GM12864 (cell line): ENCODE results near the gene SYNJ2.

Experiments
- DNase-seq: peaks from one replicate; pipeline ENCODE4 v3.0.0-alpha.2; 2011; ENCODE audit warnings: low read depth
- H3K4me3 ChIP-seq: 2 replicates; pipeline ENCODE4 v1.5.1; 2011; ENCODE audit warnings: mild to moderate bottlenecking, low read depth, low read length, control low read depth
- TF ChIP-seq, protein P1 (sequence below): IDR thresholded peaks from 2 replicates; pipeline ENCODE4 v1.5.1; 2011; ENCODE audit warnings: low read depth, mild to moderate bottlenecking, moderate library complexity, low read length, control low read depth, inconsistent platforms; ENCODE audit errors: missing control alignments

The SYNJ2 gene

DNA sequence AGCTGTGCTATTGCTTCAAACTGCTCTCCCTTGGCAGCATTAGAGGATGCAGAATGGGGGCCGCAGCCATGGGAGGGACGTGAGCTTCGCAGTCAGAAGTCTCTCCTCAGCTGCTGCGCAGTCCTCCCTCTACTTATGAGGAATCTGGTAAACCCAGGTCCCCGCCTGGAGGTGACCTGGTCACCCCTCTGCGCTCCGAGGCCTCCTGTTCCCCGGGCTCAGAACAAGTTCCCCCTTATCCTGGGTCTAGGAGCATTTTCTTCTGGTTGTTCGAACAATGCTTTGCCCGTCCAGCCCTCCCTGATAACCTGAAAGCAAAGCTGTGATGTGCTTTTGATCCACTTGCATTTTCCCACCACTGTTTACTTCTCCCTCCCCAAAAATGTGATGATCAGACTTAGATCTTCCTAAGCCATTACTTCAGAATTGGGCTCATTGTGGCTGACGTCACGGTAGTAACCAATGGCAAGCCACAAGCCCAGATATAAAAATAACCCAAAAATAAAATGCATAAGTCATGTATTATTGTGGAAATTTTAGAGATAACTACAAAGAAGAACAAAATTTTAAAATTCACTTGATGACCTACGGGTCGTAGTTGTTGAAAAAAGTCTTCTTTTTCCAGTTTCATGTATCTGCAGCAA lies 105.7 kb downstream of the SYNJ2 start:
- TF ChIP-seq, protein P1, sequence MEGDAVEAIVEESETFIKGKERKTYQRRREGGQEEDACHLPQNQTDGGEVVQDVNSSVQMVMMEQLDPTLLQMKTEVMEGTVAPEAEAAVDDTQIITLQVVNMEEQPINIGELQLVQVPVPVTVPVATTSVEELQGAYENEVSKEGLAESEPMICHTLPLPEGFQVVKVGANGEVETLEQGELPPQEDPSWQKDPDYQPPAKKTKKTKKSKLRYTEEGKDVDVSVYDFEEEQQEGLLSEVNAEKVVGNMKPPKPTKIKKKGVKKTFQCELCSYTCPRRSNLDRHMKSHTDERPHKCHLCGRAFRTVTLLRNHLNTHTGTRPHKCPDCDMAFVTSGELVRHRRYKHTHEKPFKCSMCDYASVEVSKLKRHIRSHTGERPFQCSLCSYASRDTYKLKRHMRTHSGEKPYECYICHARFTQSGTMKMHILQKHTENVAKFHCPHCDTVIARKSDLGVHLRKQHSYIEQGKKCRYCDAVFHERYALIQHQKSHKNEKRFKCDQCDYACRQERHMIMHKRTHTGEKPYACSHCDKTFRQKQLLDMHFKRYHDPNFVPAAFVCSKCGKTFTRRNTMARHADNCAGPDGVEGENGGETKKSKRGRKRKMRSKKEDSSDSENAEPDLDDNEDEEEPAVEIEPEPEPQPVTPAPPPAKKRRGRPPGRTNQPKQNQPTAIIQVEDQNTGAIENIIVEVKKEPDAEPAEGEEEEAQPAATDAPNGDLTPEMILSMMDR: no peak
- DNase-seq: no peak
- no peak overlapping the region for H3K4me3 ChIP-seq

DNA sequence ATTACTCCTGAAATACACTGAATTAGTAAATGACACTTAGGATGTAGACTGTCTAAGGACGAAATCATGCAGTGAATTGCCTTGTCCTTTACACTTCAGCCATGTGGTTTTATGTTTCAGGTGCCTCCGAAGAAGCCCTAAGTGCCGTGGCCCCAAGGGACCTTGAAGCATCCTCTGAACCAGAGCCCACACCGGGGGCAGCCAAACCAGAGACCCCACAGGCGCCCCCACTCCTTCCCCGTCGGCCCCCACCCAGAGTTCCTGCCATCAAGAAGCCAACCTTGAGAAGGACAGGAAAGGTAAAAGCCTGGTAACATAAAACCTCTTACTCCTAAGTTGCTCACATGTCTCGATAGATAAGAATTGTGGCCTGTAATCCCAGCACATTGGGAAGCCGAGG lies 111.1 kb downstream of the SYNJ2 start:
- no peak for DNase-seq
- no peak overlapping the region for H3K4me3 ChIP-seq
- TF ChIP-seq, protein P1: no peak

DNA sequence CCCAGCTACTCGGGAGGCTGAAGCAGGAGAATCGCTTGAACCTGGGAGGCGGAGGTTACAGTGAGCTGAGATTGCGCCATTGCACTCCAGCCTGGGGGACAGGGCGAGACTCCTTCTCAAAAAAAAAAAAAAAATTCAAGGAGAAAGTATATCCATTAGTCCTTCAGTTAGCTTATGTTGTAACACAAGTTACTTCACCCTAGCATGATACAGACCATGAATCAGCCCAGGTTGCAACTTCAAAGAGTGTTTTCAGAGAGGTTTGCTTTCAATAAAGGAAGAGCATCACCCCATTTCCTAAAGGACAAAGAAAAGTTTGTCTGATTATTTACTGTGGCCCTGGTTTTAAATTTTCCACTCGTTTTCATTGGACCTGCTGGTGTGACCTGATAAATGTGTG lies 113.4 kb downstream of the SYNJ2 start:
- TF ChIP-seq, protein P1: no peak
- H3K4me3 ChIP-seq: no peak overlapping the region
- no peak for DNase-seq

DNA sequence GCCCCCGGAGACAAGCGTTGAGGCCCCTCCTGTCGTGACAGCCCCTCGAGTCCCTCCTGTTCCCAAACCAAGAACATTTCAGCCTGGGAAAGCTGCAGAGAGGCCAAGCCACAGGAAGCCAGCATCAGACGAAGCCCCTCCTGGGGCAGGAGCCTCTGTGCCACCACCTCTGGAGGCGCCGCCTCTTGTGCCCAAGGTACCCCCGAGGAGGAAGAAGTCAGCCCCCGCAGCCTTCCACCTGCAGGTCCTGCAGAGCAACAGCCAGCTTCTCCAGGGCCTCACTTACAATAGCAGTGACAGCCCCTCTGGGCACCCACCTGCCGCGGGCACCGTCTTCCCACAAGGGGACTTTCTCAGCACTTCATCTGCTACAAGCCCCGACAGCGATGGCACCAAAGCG lies 114.0 kb downstream of the SYNJ2 start:
- TF ChIP-seq, protein P1: no peak
- no peak overlapping the region for H3K4me3 ChIP-seq
- DNase-seq: no peak

DNA sequence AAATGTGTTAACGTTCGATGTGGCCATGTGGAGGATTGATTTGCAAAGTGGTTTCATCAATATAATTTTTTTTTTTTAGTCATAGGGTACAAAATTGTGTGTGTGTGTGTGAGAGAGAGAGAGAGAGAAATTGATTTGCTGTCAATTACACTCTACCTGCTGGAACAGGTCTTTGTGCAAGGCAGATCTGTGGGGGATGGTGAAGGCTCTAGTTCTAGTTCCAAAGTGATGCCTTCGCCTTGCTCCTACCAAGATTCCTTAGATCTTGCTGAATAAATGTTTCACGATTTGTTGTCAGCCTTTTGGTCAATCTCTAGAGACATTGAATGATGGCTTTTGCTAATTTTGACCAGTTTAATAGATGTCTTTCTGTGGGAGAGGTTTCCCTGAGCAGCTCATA lies 121.6 kb downstream of the SYNJ2 start:
- no peak for DNase-seq
- TF ChIP-seq, protein P1: no peak
- H3K4me3 ChIP-seq: no peak overlapping the region

DNA sequence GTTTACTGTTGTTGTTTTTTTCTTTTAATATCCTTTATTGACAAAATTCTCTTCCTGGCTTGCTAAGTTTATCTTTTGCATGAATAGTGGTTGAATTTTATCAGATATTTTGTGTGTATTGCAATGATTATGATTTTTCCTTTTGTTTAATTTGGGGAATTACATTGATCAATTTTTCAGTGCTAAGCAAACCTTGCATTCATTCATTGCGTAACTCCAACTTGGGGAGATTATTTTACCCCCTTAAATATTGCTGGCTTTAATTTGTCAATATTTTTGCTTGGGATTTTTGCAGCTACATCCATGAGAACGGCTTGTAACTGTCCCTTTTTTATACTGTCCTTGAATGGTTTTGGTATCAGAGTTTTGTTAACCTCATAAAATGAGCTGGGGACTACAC lies 123.0 kb downstream of the SYNJ2 start:
- TF ChIP-seq, protein P1: no peak
- no peak for DNase-seq
- H3K4me3 ChIP-seq: no peak overlapping the region

DNA sequence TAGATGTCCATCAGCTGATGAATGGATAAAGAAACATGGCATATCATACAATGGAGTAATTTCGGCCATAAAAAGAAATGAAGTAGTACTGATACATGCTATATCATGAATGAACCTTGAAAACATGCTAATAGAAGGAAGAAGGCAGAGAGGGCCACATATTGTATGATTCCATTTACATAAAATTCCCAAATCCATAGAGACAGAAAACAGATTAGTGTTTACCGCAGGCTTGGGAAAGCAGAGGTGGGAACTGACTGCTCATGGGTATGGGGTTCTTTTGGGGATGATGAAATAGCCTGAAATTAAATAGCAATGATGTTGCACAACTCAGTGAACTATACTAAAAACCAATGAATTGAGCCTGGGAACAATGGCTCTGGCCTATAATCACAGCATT lies 128.1 kb downstream of the SYNJ2 start:
- H3K4me3 ChIP-seq: no peak overlapping the region
- TF ChIP-seq, protein P1: no peak
- DNase-seq: no peak
